Mesothelial cell of epicardium (in vitro differentiated cells): Measurements from ENCODE around the gene NKX2-3. TPM values are rescaled to one million over a fixed set of nuclear protein-coding genes. Genes with fewer than 3 reads are reported as not detected.

Source experiments
- DNase-seq, 2 experiments: peaks; one replicate each; pipeline ENCODE4 v3.0.0; 2021; ENCODE audit warnings: low spot score in 2 of 2; ENCODE audit not compliant: unreplicated experiment in 2 of 2
- H3K27ac Mint-ChIP-seq: 2 replicates; pipeline ENCODE4 v1.8.0; 2021; ENCODE audit warnings: mixed read lengths
- H3K27me3 Mint-ChIP-seq: 2 replicates; pipeline ENCODE4 v1.8.0; 2021; ENCODE audit warnings: low read depth, mixed read lengths
- H3K36me3 Mint-ChIP-seq: 2 replicates; pipeline ENCODE4 v1.8.0; 2021; ENCODE audit warnings: mixed read lengths
- H3K4me1 Mint-ChIP-seq: 2 replicates; pipeline ENCODE4 v1.8.0; 2021; ENCODE audit warnings: mixed read lengths
- H3K4me3 Mint-ChIP-seq: 2 replicates; pipeline ENCODE4 v1.8.0; 2021; ENCODE audit warnings: mild to moderate bottlenecking, moderate library complexity, mixed read lengths
- H3K9me3 Mint-ChIP-seq: 2 replicates; pipeline ENCODE4 v1.8.0; 2021; ENCODE audit warnings: mixed read lengths
- CTCF ChIP-seq: fragments of 200-600 bp; sonication (generic); IDR thresholded peaks from one replicate; pipeline ENCODE4 v1.5.0; 2021; ENCODE audit warnings: antibody characterized with exemption; ENCODE audit not compliant: unreplicated experiment
- total RNA-seq: library from RNA; stranded (reverse); gene quantifications from 3 replicates; pipeline ENCODE4 v1.2.1, GENCODE V29; 2021

The NKX2-3 gene
- total RNA-seq, result not detected in 3 replicates

DNA sequence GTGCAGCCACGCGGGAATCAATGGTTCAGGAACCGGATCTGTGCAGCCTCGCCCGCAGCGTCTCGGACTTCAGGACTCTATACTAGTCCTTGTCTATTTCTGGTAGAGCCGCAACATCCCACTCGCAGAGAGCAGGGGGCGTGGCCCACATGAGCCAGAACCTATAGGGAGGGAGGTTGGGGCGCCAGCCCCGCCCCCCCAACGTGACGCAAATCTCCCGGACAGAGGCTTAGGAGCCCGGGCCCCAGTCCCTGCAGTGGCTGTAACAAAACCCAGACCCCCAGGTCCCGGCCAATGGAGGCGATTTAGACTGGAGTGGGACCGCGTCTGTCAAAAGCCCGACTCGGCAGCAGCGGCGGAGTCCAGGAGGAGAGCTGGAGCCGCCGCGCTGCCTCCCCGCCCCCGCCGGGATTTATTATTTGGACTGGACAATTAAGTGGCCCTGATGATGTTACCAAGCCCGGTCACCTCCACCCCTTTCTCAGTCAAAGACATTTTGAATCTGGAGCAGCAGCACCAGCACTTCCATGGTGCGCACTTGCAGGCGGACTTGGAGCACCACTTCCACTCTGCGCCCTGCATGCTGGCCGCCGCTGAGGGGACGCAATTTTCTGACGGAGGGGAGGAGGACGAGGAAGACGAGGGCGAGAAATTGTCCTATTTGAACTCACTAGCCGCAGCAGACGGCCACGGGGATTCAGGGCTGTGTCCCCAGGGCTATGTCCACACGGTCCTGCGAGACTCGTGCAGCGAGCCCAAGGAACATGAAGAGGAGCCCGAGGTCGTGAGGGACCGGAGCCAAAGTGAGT lies at the start of gene NKX2-3:
Gene NKX2-3 (plus strand): TSS at position 256 of the 809 bp plus-strand sequence. CDS start 190 bp downstream, at position 446.
- peaks cover 97% of the 10 kb centered on the region for H3K27me3 Mint-ChIP-seq
- H3K4me1 Mint-ChIP-seq, result peaks cover 19% of the 10 kb centered on the region
- H3K4me3 Mint-ChIP-seq, result no peak within 1 kb of the TSS
- TF ChIP-seq CTCF, result no peak
- H3K27ac Mint-ChIP-seq, result no peak within 1 kb of the TSS
- no peak for DNase-seq
- H3K36me3 Mint-ChIP-seq, result no peaks in the 10 kb centered on the region
- no peaks in the 10 kb centered on the region for H3K9me3 Mint-ChIP-seq

GRCh38 chr10:99484626-99485581 lies 47.8 kb upstream of the NKX2-3 start:
- H3K4me1 Mint-ChIP-seq, result no peaks in the 10 kb centered on the region
- TF ChIP-seq CTCF, result no peak
- H3K36me3 Mint-ChIP-seq, result no peaks in the 10 kb centered on the region
- peaks cover 4% of the 10 kb centered on the region for H3K9me3 Mint-ChIP-seq
- no peak overlapping the region for H3K27ac Mint-ChIP-seq
- no peak overlapping the region for H3K4me3 Mint-ChIP-seq
- H3K27me3 Mint-ChIP-seq, result peaks cover 86% of the 10 kb centered on the region
- DNase-seq, result no peak

DNA sequence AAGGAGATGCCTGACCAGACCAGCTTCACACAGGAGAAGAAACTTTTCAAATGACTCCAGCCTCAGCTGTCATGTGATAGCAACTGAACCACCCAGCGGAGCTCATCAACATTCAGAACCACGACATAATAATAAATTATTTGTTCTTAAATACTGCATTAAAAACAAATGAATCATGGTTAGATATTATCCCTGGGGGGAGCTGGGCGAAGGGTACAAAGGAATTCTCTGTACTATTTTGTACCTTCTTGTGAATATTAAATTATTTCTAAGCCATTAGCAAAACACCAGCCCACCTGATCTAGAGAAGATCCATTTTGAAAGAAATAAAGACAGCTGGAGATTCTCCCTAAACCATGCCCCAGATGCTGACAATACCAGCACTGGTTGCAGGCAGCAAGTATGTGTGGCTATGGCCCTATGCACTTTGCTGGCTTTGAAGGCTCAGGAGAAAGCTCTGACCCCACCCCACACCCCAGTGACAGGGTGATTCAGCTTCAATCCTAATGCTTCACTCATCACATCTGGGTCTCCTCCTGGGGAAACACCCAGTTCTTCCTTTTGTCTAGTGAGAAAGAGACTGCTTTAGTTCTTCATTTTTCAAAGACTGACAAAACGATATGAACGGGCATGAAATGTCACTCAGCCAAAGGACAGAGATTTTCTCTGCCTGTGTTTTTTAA lies 45.5 kb upstream of the NKX2-3 start:
- no peak overlapping the region for H3K27ac Mint-ChIP-seq
- H3K4me1 Mint-ChIP-seq, result no peaks in the 10 kb centered on the region
- H3K27me3 Mint-ChIP-seq, result peaks cover 93% of the 10 kb centered on the region

GRCh38 chr10:99489271-99489670 lies 43.5 kb upstream of the NKX2-3 start:
- Mint-ChIP-seq H3K4me1 (no peaks in the 10 kb centered on the region), H3K27ac (no peak overlapping the region), H3K27me3 (peaks cover 87% of the 10 kb centered on the region), H3K9me3 (no peaks in the 10 kb centered on the region), H3K36me3 (no peaks in the 10 kb centered on the region), H3K4me3 (no peak overlapping the region)
- DNase-seq, result no peak
- no peak for TF ChIP-seq CTCF

More for the DNA sequence above, 45.5 kb upstream of the NKX2-3 start:
- no peak for TF ChIP-seq CTCF
- Mint-ChIP-seq H3K9me3 (no peaks in the 10 kb centered on the region), H3K4me3 (no peak overlapping the region), H3K36me3 (no peaks in the 10 kb centered on the region)
- no peak for DNase-seq

DNA sequence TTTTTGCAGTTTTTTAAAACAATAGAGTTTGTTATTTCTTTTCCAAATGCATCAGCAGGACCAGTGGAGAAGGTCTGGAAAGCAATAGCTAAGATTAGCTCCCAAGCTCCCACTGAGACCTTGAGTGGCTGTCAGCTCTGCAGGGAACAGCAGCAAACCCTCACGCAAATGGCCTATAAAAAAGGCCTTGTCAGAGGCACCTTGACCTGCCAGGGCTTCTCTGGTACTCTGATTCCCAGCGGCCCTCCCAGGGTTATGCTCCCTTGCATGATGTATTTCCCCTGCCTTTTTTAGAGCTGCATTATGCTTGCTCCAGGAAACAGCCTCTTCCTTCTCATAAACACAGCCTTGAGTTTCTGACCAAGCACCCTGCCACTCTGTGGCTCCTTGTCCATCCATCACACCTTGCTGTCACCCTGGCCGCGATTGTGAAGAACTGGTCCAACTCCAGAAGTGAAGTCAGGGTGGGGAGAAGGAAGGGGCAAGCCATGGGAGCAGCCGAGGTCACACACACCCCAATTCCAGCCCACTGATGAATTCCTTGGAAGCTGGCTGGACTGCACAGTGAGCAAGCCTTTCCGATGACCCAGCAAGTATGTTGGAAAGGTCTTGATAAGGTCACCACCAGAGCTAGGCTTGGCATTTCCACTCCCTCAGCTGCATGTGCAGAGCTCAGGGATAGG lies 35.3 kb upstream of the NKX2-3 start:
- H3K27me3 Mint-ChIP-seq, result peaks cover 73% of the 10 kb centered on the region
- no peak for TF ChIP-seq CTCF
- no peaks in the 10 kb centered on the region for H3K36me3 Mint-ChIP-seq
- no peak overlapping the region for H3K27ac Mint-ChIP-seq
- no peaks in the 10 kb centered on the region for H3K4me1 Mint-ChIP-seq
- no peak for DNase-seq
- H3K9me3 Mint-ChIP-seq, result peaks cover 11% of the 10 kb centered on the region
- no peak overlapping the region for H3K4me3 Mint-ChIP-seq
